Measurements from ENCODE around the gene SLC22A5.
A peak's percentile ranks its signal among the peaks of the same experiment; 100 is the strongest.
"Not testable (repeated sequence)": the region's sequence is repeated elsewhere in the genome, so short reads cannot be mapped to it uniquely, and the experiment has no call there.

SLC22A5 gene

DNA sequence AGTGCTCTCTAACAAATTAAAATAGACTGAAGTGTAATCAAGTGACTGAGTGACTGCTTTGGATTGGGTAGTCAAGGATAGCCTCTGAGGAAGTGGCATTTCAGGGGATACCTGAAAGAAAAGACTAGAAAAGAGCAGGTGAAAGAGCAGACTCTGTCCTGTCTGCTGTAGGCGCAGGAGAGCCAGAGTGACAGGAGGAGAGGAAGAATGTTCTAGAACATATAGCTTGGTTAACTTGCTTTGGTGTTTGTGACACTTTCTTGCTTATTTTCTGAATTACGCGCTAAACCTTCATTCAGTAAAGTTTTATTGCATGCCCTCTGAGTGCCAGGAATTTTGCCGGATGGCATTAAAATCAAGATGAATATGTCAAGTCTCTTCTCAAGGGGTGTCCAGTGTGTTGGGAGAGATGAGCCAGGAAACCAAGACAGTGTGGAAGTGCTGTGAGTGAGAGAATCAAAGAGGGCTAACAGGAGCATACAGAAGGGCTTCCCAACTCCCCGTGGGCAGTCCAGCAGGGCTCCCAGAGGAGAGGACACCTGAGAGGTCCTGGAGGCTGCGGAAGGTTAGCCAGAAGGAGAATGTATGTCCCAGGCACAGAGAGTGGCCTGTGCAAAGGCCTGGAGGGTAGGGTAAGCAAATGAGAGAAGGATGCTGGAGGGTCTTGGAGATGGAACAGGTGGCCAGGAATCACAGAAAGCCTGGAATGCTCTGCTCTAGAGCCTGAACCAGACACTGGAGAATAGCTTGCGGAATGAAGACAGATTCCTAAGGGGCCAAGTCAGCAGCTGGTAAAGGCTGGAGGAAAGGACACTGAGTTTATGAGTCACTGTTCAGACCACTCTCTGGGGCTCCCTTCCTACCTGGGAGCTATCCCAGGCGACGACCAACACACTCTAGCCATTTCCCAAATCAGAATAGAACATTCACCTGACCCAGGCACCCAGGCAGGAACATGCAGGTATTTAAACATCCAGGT lies 59.3 kb downstream of the SLC22A5 start:
- DNase-seq, result no peak

DNA sequence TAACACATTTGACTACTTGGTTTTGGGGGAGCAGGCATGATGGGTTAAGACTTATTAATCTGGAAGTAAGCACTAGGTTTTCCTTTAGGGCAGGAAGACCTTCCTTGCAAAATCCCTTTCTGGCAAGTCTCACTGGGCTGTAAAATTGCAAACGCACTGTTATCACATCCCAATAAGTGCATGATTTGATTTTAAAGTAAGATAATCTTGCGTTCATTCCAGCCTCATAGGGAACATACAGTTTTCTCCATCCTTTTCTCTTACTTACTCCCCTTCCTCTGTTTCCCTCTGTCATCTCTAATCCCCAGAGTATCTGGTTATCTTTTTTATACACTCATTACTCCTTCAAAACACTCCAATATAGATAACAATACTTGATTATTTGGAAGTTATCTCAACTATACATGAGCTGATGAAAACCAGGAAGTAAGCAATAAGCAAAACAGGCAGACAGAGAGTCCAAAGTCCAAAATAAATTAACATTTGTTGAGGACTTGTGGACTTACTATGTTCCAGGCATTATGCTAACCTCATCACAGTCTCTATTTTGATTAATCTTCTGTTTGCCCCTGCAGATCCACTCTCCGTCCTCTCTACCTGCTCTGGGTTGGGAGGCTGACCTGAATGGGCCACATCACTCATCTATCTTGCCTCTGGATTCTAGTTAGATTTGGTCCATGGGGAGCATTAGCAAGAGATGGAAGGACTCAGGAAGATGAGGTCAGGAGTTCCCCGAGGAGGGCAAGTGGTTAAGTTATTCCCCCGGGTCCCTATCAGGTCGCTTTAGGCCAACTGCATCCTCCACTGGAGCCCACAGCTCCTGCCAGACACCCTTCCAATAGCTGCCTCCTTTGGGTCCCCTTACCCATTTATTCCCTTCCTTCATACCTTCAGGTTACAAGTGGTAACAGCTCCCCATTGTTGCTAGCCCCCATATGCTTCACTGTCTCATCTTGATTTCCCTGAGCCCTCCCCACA lies 60.2 kb downstream of the SLC22A5 start:
- DNase-seq, result no peak

DNA sequence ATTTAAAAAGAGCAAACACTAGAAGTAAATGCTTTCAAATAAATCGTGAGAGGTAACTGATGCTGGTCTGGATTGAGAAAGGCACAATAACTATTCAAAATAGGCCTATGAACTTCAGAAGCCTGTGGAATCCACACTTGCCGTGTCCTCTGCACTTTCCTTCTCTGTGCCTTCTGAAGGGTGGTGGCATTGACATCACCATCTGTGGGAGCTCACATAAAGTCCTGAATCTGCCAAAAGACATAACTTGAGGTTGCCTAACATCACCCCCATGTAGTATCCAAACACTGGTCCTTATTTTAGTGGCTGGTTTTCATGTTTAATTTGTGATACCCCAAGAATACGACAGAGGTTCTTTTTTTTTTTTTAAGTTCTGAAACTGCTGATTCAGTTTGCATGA lies 61.2 kb downstream of the SLC22A5 start:
- no peak for DNase-seq

DNA sequence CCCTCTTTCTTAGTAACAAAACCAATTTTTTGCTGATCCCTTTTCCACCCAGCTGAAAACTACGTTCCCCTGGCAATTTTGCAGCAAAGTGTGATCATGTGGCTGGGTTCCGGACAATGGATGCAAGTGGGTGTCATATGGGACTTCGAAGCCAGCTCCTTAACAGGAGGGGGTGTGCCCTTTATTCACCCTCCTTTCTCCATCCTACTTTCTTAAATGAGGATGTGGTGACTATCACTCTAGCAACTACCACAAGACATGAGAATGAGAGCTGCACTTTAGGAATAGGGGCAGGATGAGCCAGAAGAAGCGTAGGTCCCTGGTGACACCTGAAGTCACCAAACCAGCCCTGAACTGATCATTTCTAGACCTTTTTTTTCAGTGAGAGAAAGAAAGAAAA lies 62.1 kb downstream of the SLC22A5 start:
- no peak for DNase-seq

DNA sequence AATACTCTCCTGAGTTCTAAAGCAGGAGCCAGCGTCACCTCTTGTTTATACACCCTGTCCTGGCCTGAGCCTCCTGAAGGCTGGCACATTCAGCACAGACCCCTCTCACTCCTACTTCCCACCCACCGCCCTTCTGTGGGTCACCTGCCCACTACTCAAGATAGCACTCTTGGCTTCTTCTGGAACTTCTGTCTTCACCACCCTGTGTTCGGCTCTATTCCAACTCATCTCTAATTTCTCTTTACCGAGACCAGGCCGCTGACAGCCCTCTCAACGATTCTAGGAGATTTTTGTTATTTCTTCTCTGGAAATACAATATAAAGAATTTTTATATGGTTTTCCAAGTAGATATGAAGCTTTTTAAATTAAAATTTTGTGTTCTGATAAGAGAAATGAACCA lies 63.6 kb downstream of the SLC22A5 start:
- DNase-seq, result no peak

DNA sequence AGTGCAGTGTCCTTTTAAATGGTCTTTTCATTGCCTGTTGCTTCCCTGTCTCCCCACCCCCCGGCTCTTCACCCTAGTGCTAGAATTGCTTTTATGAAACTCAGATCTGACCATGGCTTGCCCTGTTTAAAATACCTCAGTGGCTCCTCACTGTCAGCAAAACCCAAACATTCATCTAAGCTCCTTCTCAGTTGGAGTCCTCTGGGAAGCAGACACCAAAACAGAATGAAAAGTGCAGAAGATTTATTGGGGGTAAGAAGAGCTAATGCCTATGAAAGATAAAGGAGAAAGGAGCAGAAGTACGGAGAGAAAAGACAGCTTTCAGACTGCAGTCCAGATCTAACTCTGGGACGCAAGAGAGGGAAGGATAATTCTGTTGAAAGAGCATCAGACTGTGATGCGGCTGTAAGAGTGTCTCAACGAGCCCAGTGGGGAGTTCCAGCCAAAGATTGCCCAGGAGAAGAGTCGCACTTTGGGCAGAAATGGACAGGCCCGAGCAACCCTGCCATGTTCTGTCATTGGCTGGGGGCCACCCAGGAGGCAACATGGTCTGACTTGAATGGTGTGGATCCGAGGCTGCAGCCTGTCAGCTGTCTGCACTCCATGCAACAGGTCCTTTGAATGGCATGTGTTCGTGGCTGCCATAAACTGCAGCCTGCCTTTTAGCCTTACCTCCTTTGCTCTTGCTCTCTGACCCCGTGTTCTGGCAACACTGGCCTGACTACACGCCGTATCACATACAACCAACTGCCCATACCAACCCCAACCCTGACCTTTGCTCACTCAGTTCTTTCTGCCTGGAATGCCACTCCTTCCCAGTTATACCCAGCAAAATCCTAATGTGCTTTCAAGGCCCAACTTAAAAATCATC lies 65.1 kb downstream of the SLC22A5 start:
- DNase-seq, result no peak

DNA sequence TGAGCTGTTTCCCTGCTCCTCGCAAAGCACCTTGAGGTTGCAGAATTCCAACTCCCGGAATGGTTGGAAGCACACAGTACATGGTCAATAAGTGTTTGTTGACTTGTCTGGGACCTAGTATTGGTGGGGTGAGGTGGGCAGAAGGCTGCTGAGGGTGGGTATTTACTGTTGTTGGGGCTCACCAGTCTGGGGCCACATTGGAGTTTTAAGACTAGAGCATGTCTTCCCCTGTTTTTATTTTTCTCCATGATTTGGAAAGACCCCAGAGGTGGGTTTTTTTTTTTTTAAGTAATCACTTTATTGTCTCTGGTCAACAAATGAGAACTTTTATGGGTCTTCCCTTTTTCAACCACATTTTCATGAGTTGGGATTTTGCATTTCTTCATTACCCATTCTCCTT lies 65.9 kb downstream of the SLC22A5 start:
- no peak for DNase-seq

DNA sequence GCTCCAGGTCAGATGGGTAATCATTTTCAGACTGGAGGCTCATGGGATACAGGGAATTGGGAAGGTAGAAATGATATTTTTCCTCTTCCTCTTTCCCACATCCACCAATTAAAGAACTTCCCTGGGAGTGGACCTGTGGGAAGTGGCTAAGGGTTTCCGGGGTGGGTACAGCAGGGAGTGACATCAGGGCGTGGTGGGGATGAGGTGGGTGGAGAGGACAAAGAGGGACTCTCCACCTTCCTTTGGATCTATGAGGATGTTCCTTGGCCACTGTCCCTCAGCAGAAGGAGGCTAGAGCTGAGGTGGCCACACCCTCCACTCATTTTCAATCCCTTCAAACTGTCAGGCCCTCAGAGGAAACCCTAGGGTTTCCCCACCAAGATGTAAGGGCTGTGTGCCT lies 66.4 kb downstream of the SLC22A5 start:
- no peak for DNase-seq

DNA sequence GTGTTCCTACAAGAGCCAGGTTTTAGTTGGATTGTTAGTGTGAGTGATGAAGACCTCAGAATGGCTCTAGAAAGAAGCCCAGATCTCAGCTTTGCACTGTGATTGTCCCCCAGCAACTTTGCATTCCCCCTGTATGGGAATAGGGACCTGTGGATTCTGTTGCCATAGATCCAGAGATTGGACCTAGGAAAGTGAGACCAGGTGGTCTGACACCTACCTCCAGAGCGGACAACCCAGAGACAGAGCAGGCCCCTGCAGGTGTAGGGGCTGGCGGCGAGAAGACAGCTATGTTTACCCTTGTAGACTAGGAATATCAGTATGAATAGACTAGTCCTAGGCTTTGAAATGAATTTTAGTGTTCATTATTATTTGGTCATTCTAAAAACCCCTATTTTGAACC lies 67.4 kb downstream of the SLC22A5 start:
- no peak for DNase-seq

DNA sequence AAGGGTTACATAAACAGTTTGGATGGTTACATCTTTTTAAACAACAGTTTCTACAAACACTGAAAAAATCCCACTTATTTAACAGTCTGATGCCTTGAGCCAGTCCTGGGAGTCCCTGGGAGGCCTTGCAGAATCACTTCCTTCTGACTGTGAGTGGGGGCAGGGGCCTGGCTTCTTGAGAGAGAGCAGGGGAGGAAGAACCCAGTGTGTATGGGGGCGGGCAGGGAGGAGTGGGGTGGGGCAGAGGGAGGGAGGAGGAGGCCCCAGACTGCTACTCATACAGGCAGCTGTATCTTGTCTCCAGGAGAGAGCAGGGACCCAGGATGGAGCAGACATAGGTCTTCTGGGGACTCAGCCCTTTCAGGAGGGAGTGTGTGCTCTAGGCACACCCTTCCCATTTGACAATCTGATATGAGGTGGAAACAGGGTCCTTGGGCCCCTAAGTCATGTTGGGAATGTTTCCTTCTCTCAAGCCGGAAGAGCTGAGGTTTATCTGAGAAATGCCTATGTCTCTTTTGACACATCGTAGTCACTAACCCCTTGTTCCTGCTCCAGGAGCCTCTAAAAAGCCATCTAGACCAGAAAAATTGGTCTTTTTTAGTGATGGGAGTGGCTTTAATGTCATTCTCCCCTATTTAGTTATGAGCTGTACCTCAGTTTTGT lies 68.2 kb downstream of the SLC22A5 start:
- DNase-seq, result no peak

DNA sequence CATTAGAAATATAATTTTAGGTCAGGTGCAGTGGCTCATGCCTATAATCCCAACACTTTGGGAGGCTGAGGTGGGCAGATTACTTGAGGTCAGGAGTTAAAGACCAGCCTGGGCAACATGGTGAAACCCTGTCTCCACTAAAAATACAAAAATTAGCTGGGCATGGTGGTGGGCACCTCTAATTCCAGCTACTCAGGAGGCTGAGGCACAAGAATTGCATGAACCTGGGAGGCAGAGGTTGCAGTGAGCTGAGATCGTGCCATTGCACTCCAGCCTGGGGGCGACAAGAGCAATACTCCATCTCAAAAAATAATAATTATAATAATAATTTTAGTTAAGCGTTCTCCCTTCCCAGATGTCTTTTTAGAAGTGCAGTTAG lies 68.7 kb downstream of the SLC22A5 start:
- DNase-seq, result not testable (repeated sequence)

DNA sequence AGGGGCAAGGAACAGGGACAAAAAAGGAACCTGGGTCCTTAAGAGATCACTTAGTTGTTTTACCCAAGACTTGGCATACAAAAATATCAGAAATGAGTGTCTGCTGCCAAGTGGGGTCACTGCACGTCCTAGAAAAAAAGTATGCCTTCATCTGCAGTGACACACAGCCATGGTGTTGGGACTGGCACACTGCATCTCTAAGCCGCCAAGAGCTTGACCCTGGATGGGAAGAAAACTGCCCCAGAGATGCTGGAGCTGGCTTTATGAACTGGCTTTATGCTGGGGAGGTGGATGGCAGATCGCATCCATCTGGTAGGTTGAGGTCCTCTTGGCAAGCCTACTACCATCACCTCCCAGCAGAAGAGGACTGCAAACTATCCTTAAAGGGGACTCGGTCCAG lies 69.4 kb downstream of the SLC22A5 start:
- peak; percentile 25 for DNase-seq

DNA sequence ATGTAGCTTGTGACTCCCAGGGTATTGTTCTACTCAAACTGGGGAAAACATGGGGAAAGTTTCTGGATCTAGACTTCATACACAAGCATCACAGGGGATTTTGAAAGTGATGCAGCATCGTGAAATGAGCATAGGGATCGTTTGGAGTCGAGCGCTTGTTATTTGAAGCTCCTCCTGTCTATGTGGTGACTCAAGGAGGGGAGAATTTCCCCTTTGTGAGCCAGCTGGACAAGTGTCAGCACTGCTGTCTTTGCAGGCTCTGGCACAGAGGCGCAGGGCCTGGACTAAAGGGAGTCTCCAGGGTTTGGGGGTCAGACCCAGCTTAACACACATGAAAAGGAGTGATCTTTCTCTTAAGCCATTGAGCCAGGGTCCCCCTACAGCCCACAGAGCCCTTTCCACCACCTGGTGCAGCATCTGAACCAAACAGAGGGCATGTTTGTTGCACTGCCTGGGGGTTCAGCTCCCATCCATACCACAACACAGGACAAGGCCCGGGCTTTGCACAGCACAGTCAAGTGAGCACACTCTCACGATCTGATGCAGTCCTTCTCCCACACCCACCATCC lies 70.1 kb downstream of the SLC22A5 start:
- DNase-seq, result peak; percentile 56

DNA sequence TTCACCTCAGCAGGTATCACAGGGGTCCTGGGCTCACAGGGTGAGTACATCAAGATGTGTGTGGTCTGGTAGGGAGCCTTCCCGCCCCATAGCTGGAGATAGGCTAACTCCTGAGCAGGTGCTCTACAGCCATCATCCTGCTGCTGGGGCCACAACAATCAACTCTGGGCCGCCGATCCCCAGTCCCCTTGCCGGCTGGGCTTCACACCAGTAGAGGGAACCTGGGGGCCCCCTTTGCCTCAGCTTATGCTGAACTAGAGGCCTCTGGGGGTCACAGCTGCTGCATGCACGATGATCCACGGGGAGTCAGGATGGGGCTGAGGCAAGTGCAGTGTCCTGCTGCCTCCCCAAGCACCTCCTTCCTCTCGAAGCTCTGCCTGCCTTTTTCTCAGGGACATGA lies 74.6 kb downstream of the SLC22A5 start:
- no peak for DNase-seq

All from NCI-H446 treated with DMSO at 0.1 percent for 48 hours (cell line).